BLaER1 treated with 17β-estradiol and CSF1 and Interleukin-3, amounts not matched to agents 10 nM and 100 nM (cell line): Measurements from ENCODE around the gene PGBD5.

Source experiments
- H3K27ac ChIP-seq, 11 experiments: shearing (Covaris generic); formaldehyde crosslinking; 2 replicates each; pipeline ENCODE4 v1.8.1; 2022
- H3K27me3 ChIP-seq, 11 experiments: shearing (Covaris generic); formaldehyde crosslinking; 2 replicates each; pipeline ENCODE4 v1.8.1; 2022
- H3K36me3 ChIP-seq, 11 experiments: shearing (Covaris generic); formaldehyde crosslinking; 2 replicates each; pipeline ENCODE4 v1.8.1; 2022
- H3K4me1 ChIP-seq, 10 experiments: shearing (Covaris generic); formaldehyde crosslinking; 2 replicates each; pipeline ENCODE4 v1.8.1; 2022
- H3K4me2 ChIP-seq, 11 experiments: shearing (Covaris generic); formaldehyde crosslinking; 2 replicates each; pipeline ENCODE4 v1.8.1; 2022
- H3K4me3 ChIP-seq, 10 experiments: shearing (Covaris generic); formaldehyde crosslinking; 2 replicates each; pipeline ENCODE4 v1.8.1; 2022
- H3K9ac ChIP-seq, 11 experiments: shearing (Covaris generic); formaldehyde crosslinking; 2 replicates each; pipeline ENCODE4 v1.8.1; 2022
- H3K9me3 ChIP-seq, 11 experiments: shearing (Covaris generic); formaldehyde crosslinking; replicated peaks in 1 of 11; 2 replicates each; pipeline ENCODE4 v1.8.1; 2022
- H4K20me1 ChIP-seq, 11 experiments: shearing (Covaris generic); formaldehyde crosslinking; 2 replicates each; pipeline ENCODE4 v1.8.1; 2022
- Cebpa-rat ChIP-seq, 11 experiments: shearing (Covaris generic); IDR thresholded peaks; 2 replicates each; pipeline ENCODE4 v1.8.1; 2022

PGBD5 gene

DNA sequence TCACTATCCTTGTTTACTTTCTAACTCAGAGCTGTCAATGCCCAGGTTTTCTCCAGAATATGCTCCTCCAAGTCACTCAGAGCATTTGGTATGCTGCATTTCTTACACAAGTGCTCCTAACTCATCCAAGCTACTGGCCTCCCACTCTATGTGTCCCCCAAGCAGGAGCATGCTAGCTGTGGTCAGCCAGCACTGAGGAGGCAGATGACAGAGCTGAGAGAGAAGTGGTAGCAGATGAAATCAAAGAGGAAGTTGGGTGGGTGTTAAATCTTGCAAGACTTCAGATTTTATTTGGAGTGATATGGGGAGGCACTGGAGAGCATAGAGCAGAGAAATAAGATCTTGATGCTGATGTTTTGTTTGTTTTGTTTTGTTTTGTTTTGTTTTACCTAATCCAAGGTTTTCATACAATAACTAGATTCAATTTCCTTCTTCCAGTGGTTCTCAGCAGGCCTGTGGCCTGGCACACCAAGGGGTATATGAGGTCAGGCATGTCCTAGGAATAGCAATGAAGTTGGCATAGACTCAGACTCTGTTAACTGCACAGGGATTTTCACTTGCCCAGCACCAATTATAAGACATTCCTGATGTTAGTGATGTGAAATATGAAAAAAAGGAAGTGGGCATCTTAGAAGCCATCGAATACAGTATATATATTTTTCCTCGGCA lies 3.1 kb upstream of the PGBD5 start:
- Histone ChIP-seq H3K27ac (peak overlapping the region in 5 of 11 experiments; percentile 2 to 77 (median 76); a peak in 10 of 22 replicates), H3K4me3 (no peak overlapping the region), H3K9ac (peak overlapping the region in 2 of 11 experiments; percentile 38 to 52; a peak in 1 of 22 replicates), H3K9me3 (no peaks in the 10 kb centered on the region), H3K27me3 (peaks cover 10 to 40% (median 37%) of the 10 kb centered on the region in 11 experiments), H3K36me3 (no peaks in the 10 kb centered on the region), H3K4me1 (peaks cover 14 to 85% (median 46%) of the 10 kb centered on the region in 10 experiments), H3K4me2 (peak overlapping the region in 7 of 11 experiments; percentile 40 to 98 (median 73); a peak in 12 of 22 replicates), H4K20me1 (peaks cover 8 to 16% (median 14%) of the 10 kb centered on the region in 11 experiments; a peak in 19 of 22 replicates)
- no peak for TF ChIP-seq Cebpa-rat (IDR thresholded peaks at IDR 0.05)

- Histone ChIP-seq H3K4me3 (no peak overlapping the region), H3K27ac (no peak overlapping the region), H3K9me3 (no peaks in the 10 kb centered on the region), H4K20me1 (peaks cover 16 to 28% (median 25%) of the 10 kb centered on the region in 11 experiments; a peak in 19 of 22 replicates), H3K4me2 (peak overlapping the region in 3 of 11 experiments; percentile 84 to 98 (median 95); a peak in 5 of 22 replicates), H3K9ac (no peak overlapping the region), H3K27me3 (peaks cover 22 to 52% (median 49%) of the 10 kb centered on the region in 11 experiments), H3K4me1 (peaks cover 14 to 87% (median 47%) of the 10 kb centered on the region in 10 experiments), H3K36me3 (no peaks in the 10 kb centered on the region)
- TF ChIP-seq Cebpa-rat (IDR thresholded peaks at IDR 0.05): no peak
Measured at GRCh38 chr1:230427981-230428380, 1.8 kb upstream of the PGBD5 start.

GRCh38 chr1:230427094-230427876 lies 1.2 kb upstream of the PGBD5 start:
- Histone ChIP-seq H3K36me3 (no peaks in the 10 kb centered on the region), H3K9me3 (no peaks in the 10 kb centered on the region), H3K9ac (no peak overlapping the region), H4K20me1 (peaks cover 16 to 35% (median 32%) of the 10 kb centered on the region in 11 experiments; a peak in 19 of 22 replicates), H3K27ac (no peak overlapping the region), H3K4me2 (peak overlapping the region; percentile 84 to 98 (median 95); a peak in 19 of 22 replicates), H3K27me3 (peaks cover 29 to 59% (median 56%) of the 10 kb centered on the region in 11 experiments), H3K4me3 (peak overlapping the region in 5 of 10 experiments; percentile 67 to 95 (median 77); a peak in 4 of 20 replicates), H3K4me1 (peaks cover 14 to 86% (median 49%) of the 10 kb centered on the region in 10 experiments)
- no peak for TF ChIP-seq Cebpa-rat (IDR thresholded peaks at IDR 0.05)

GRCh38 chr1:230425252-230426091 lies 660 bp downstream of the PGBD5 start:
- Histone ChIP-seq H3K9me3 (peaks cover 5 to 10% (median 6%) of the 10 kb centered on the region in 11 experiments), H4K20me1 (peaks cover 16 to 49% (median 37%) of the 10 kb centered on the region in 11 experiments; a peak in 19 of 22 replicates), H3K4me1 (peaks cover 14 to 83% (median 37%) of the 10 kb centered on the region in 10 experiments), H3K27ac (peak overlapping the region in 5 of 11 experiments; percentile 45 to 67 (median 64); a peak in 9 of 22 replicates), H3K36me3 (peaks cover 0 to 7% (median 0%) of the 10 kb centered on the region in 11 experiments; a peak in 4 of 22 replicates), H3K4me3 (peak overlapping the region; percentile 61 to 95 (median 68)), H3K27me3 (peaks cover 32 to 77% (median 74%) of the 10 kb centered on the region in 11 experiments), H3K9ac (peak overlapping the region; percentile 39 to 84 (median 70); a peak in 21 of 22 replicates), H3K4me2 (peak overlapping the region; percentile 88 to 98 (median 93))
- TF ChIP-seq Cebpa-rat (IDR thresholded peaks at IDR 0.05): no peak

DNA sequence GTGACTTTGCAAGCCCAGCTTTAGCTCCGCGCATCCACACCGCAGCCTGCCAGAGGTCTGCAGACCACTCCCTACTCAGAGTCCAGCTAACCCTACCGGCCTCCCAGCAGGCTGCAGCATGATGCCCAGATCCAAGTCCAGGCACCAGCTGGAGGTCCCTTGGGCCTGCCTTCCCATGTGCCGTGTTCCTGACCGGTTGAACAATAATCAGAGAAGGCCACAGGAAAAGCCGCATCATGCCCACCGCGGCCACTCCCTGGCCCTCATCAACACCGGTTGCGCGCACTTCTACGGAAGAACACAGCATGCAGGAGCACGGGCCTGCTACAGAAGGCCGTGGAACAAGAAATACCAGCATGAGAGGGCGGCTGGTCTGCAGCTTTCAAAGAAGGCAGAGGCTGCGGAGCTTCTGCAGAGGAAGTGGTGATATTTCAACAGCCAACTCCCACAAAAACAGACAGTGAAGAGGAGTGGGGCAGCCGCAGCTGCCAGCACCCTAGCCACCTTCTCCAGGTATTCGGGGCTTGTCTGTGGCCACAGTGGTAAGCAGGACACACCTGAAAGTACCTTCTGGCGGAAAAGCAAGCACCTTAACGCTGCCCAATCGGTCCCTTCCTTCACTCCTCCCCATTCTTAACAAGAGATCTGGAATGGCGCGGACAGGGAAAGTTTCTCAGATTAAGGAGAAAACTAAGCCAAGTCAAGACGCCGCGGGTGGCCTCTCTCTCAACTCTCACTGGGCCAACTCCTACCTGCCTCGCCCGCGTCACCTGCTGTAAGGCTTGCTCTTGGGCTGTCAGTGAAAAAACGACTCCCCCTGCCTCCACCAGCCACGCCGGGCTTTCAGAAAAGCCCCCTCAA lies 1.5 kb downstream of the PGBD5 start:
- Histone ChIP-seq H4K20me1 (peaks cover 16 to 52% (median 37%) of the 10 kb centered on the region in 11 experiments; a peak in 19 of 22 replicates), H3K9me3 (peaks cover 13 to 19% (median 15%) of the 10 kb centered on the region in 11 experiments), H3K27ac (peak overlapping the region in 4 of 11 experiments; percentile 45 to 67 (median 65); a peak in 7 of 22 replicates), H3K4me1 (peaks cover 14 to 75% (median 28%) of the 10 kb centered on the region in 10 experiments), H3K27me3 (peaks cover 32 to 82% (median 77%) of the 10 kb centered on the region in 11 experiments), H3K4me3 (peak overlapping the region; percentile 61 to 95 (median 68)), H3K36me3 (peaks cover 0 to 15% (median 0%) of the 10 kb centered on the region in 11 experiments; a peak in 5 of 22 replicates), H3K9ac (peak overlapping the region in 6 of 11 experiments; percentile 52 to 84 (median 74); a peak in 11 of 22 replicates), H3K4me2 (peak overlapping the region; percentile 88 to 98 (median 93))
- no peak for TF ChIP-seq Cebpa-rat (IDR thresholded peaks at IDR 0.05)

GRCh38 chr1:230423951-230424350 lies 2.2 kb downstream of the PGBD5 start:
- Histone ChIP-seq H3K27ac (no peak overlapping the region), H3K4me3 (peak overlapping the region in 4 of 10 experiments; percentile 73 to 95 (median 82); a peak in 7 of 20 replicates), H3K9ac (peak overlapping the region in 2 of 11 experiments; percentile 83 to 84; a peak in 3 of 22 replicates), H3K27me3 (peaks cover 32 to 82% (median 77%) of the 10 kb centered on the region in 11 experiments), H4K20me1 (peaks cover 16 to 59% (median 37%) of the 10 kb centered on the region in 11 experiments; a peak in 19 of 22 replicates), H3K9me3 (peaks cover 15 to 21% (median 17%) of the 10 kb centered on the region in 11 experiments), H3K36me3 (peaks cover 0 to 22% (median 0%) of the 10 kb centered on the region in 11 experiments; a peak in 5 of 22 replicates), H3K4me2 (peak overlapping the region in 5 of 11 experiments; percentile 88 to 98 (median 92); a peak in 10 of 22 replicates), H3K4me1 (peaks cover 14 to 68% (median 25%) of the 10 kb centered on the region in 10 experiments)
- no peak for TF ChIP-seq Cebpa-rat (IDR thresholded peaks at IDR 0.05)

DNA sequence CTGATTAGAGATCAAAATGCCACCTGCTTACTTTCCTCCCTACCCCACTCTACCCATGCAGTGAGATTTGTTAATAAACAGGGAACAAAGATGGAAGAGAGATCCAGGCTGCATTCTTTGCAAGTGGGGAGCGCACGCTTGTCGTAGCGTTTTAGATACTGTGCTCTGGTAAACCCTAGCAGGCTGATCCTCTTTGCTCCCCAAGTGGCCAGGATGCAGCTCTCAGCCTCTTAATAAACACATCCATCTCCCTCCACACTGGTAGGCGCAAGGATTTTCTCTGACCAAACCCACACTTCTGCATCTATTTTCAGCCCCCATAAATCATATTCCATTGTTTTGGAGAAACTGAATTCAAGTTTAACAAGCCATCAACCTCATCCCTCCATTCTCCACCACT lies 2.9 kb downstream of the PGBD5 start:
- H3K9ac ChIP-seq: no peak overlapping the region
- H3K9me3 ChIP-seq: peaks cover 15 to 21% (median 17%) of the 10 kb centered on the region in 11 experiments
- no peak overlapping the region for H3K27ac ChIP-seq
- peak overlapping the region in 3 of 11 experiments; percentile 88 to 98 (median 89); a peak in 6 of 22 replicates for H3K4me2 ChIP-seq
- peaks cover 0 to 29% (median 0%) of the 10 kb centered on the region in 11 experiments; a peak in 5 of 22 replicates for H3K36me3 ChIP-seq
- H3K27me3 ChIP-seq: peaks cover 32 to 81% (median 77%) of the 10 kb centered on the region in 11 experiments
- no peak for TF ChIP-seq Cebpa-rat (IDR thresholded peaks at IDR 0.05)
- H4K20me1 ChIP-seq: peaks cover 16 to 66% (median 37%) of the 10 kb centered on the region in 11 experiments; a peak in 19 of 22 replicates
- peak overlapping the region in 3 of 10 experiments; percentile 73 to 95 (median 88); a peak in 5 of 20 replicates for H3K4me3 ChIP-seq
- peaks cover 14 to 65% (median 24%) of the 10 kb centered on the region in 10 experiments for H3K4me1 ChIP-seq
